ENCODE results near the gene RARRES2.

Gene RARRES2

DNA sequence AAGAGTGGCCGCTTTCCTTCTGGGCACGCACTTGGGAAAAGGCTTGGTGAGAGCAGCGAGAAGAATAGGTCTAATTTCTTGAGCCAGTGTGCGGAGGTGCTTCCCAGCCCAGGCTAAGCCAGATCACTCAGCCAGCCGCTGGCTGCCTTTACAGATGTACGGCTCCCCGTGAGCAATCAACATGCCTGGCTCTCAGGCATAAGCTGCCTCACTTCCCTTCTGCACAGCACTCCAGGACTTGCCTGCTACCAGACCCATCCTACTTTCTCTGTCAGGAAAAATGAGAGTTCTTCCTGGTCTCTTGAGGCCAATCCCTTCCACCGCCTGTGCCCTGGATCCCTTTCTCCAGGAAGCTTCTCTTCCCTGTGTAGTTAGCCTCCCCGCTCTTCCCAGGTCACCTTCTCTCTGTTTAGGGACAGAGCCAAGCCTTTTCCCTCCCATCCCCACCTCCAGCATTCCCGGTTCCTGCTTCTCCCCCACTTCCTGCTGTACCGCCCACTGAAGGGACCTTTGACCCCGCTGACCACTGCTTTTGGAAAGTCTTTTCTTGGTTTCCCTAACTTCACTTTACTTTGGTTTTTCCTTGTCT lies 17.0 kb downstream of the RARRES2 start:
- Histone ChIP-seq H3K9me2 (replicated peaks; ENCODE audit: insufficient read depth, low read length) (no peaks in the 10 kb centered on the region), H3K36me3 (ENCODE audit: low read length) (no peaks in the 10 kb centered on the region), H3K4me2 (ENCODE audit: low read depth, low read length, poor library complexity, severe bottlenecking) (no peak overlapping the region), H3K79me2 (ENCODE audit: insufficient read depth, low read length) (no peaks in the 10 kb centered on the region), H3K4me3 (ENCODE audit: insufficient read depth, low read length, poor library complexity, severe bottlenecking) (no peak overlapping the region), H2AFZ (ENCODE audit: low read depth, low read length, severe bottlenecking) (no peak overlapping the region), H3K9ac (ENCODE audit: low read length) (no peak overlapping the region), H4K20me1 (ENCODE audit: low read depth, low read length) (no peaks in the 10 kb centered on the region), H3F3A (ENCODE audit: insufficient read depth) (no peaks in the 10 kb centered on the region), H3K27me3 (ENCODE audit: low read length) (no peaks in the 10 kb centered on the region), H3K27ac (ENCODE audit: low read depth, low read length) (no peak overlapping the region), H3K9me3 (ENCODE audit: insufficient read depth, low read length) (no peaks in the 10 kb centered on the region)
- TF ChIP-seq EZH2phosphoT487 (conservative IDR thresholded peaks at IDR 0.05; ENCODE audit: low read length): no peak
- TF ChIP-seq, protein P1, sequence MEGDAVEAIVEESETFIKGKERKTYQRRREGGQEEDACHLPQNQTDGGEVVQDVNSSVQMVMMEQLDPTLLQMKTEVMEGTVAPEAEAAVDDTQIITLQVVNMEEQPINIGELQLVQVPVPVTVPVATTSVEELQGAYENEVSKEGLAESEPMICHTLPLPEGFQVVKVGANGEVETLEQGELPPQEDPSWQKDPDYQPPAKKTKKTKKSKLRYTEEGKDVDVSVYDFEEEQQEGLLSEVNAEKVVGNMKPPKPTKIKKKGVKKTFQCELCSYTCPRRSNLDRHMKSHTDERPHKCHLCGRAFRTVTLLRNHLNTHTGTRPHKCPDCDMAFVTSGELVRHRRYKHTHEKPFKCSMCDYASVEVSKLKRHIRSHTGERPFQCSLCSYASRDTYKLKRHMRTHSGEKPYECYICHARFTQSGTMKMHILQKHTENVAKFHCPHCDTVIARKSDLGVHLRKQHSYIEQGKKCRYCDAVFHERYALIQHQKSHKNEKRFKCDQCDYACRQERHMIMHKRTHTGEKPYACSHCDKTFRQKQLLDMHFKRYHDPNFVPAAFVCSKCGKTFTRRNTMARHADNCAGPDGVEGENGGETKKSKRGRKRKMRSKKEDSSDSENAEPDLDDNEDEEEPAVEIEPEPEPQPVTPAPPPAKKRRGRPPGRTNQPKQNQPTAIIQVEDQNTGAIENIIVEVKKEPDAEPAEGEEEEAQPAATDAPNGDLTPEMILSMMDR (IDR thresholded peaks at IDR 0.05; ENCODE audit: insufficient read depth, low read length, poor library complexity, severe bottlenecking): no peak

DNA sequence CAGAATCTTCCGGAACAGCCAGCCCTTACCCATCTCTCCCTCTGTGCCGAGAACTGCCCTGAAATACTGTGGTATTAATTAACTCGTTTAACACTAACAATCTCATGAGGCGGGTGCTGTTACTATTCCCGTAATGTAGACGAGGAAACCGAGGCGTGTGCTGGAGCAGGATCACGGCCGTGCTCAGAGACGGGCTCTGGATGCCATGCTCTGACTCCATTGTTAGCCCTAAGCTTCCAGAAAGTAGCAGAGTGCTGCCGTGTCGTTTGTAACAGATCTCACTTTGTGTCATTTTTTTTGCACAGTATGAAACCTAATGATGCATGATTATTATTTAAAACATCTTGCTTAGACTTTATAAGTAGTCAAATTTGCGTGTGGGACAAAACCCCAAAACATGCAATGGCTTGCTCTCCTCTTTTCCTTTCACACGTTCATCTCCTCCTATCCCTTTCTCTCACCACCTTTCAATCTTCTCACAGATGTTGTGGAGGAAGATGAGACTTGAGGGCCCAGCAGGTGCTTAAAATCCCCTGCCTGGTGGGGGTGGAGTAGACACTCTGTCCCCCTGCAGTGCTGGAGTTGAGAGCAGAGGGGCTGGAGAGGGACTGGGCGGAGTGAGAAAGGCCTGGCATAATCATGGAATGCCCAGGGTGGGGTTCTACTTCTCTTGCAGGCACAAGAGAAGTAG lies 17.6 kb downstream of the RARRES2 start:
- Histone ChIP-seq H3K27me3 (ENCODE audit: low read length) (no peaks in the 10 kb centered on the region), H3K9me2 (replicated peaks; ENCODE audit: insufficient read depth, low read length) (no peaks in the 10 kb centered on the region), H3F3A (ENCODE audit: insufficient read depth) (no peaks in the 10 kb centered on the region), H3K9ac (ENCODE audit: low read length) (peak overlapping the region; percentile 54; the same call in 1 of the 2 replicates), H3K9me3 (ENCODE audit: insufficient read depth, low read length) (no peaks in the 10 kb centered on the region), H3K79me2 (ENCODE audit: insufficient read depth, low read length) (no peaks in the 10 kb centered on the region), H3K4me3 (ENCODE audit: insufficient read depth, low read length, poor library complexity, severe bottlenecking) (peak overlapping the region; percentile 41), H4K20me1 (ENCODE audit: low read depth, low read length) (no peaks in the 10 kb centered on the region), H3K36me3 (ENCODE audit: low read length) (no peaks in the 10 kb centered on the region), H2AFZ (ENCODE audit: low read depth, low read length, severe bottlenecking) (peak overlapping the region; percentile 58), H3K4me2 (ENCODE audit: low read depth, low read length, poor library complexity, severe bottlenecking) (peak overlapping the region; percentile 45), H3K27ac (ENCODE audit: low read depth, low read length) (no peak overlapping the region)
- TF ChIP-seq, protein P1 (IDR thresholded peaks at IDR 0.05; ENCODE audit: insufficient read depth, low read length, poor library complexity, severe bottlenecking): no peak

DNA sequence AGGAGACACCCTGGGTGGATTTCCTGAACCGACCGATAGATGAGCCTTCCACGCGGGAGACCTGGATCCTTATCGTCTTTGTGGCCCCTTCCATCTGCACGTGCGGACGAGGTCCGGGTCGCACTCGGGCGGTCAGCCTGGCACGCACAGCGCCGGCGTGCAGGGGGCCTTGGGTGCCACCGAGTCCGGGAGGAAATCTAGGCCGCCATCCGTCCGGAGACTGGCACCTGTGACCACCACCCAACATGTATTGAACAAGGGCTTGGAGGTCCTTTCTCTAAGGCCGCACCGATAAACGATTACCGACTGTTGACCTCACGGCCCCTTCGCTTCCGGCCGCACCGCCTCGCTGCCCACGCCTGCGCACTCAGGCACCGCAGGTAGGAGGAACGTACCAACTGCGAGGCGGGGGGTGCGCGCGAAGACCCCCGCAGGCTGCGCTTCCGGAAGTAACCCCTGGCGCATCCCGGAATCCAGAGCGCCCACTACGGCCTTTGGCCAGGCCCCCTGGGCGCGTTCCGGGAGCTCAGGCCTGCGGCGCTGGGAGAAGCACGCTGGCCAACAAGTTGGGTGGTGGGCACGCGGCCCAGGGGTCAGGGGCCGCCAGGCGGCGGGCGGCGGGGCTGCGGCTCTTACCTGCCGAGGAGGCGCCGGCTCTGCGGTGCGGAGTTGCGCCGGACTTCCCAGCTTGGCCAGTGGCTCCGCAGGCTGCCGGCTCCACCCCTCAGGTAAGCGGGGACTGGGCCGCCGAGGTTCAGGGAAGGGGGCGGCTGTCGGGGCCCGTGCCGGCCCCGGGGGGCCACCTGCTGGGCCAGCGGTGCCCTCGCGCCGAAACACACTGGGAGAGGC lies 18.4 kb downstream of the RARRES2 start, which contains the start of the genes ACTR3C and LRRC61:
ACTR3C (minus strand) TSS at position 713 of the 849 bp plus-strand sequence. CDS start 28,249 bp downstream, outside the sequence.
LRRC61 (plus strand) TSS at position 523 of the 849 bp plus-strand sequence. CDS start 13,507 bp downstream, outside the sequence.
- Histone ChIP-seq H4K20me1 (ENCODE audit: low read depth, low read length) (no peaks in the 10 kb centered on the region), H3K9me3 (ENCODE audit: insufficient read depth, low read length) (no peaks in the 10 kb centered on the region), H3K27me3 (ENCODE audit: low read length) (no peaks in the 10 kb centered on the region), H2AFZ (ENCODE audit: low read depth, low read length, severe bottlenecking) (peak within 1 kb of the TSS; percentile 58), H3K9me2 (replicated peaks; ENCODE audit: insufficient read depth, low read length) (no peaks in the 10 kb centered on the region), H3K36me3 (ENCODE audit: low read length) (no peaks in the 10 kb centered on the region), H3K4me3 (ENCODE audit: insufficient read depth, low read length, poor library complexity, severe bottlenecking) (peak within 1 kb of the TSS; percentile 41), H3K4me2 (ENCODE audit: low read depth, low read length, poor library complexity, severe bottlenecking) (peak within 1 kb of the TSS; percentile 45), H3F3A (ENCODE audit: insufficient read depth) (no peaks in the 10 kb centered on the region), H3K9ac (ENCODE audit: low read length) (peak within 1 kb of the TSS; percentile 54), H3K27ac (ENCODE audit: low read depth, low read length) (no peak within 1 kb of the TSS), H3K79me2 (ENCODE audit: insufficient read depth, low read length) (no peaks in the 10 kb centered on the region)
- no peak for TF ChIP-seq EZH2phosphoT487 (conservative IDR thresholded peaks at IDR 0.05; ENCODE audit: low read length)
- TF ChIP-seq, protein P1 (IDR thresholded peaks at IDR 0.05; ENCODE audit: insufficient read depth, low read length, poor library complexity, severe bottlenecking): no peak

Measured in SU-DHL-6 (cell line).